Fibroblast of pulmonary artery (primary cell): ENCODE measurements around the gene COG2.

Experiments
- DNase-seq: peaks from one replicate; pipeline ENCODE4 v3.0.0-alpha.2; 2010; ENCODE audit warnings: low read depth
- H3K4me3 ChIP-seq: replicated peaks from 2 replicates; pipeline ENCODE4 v1.5.1; 2011; ENCODE audit warnings: low read depth, mild to moderate bottlenecking, control low read depth, low read length, moderate library complexity
- TF ChIP-seq, protein P1 (sequence below): IDR thresholded peaks from 2 replicates; pipeline ENCODE4 v1.5.1; 2011; ENCODE audit warnings: mild to moderate bottlenecking, control low read depth, low read length, inconsistent platforms; ENCODE audit errors: missing control alignments

Gene COG2

DNA sequence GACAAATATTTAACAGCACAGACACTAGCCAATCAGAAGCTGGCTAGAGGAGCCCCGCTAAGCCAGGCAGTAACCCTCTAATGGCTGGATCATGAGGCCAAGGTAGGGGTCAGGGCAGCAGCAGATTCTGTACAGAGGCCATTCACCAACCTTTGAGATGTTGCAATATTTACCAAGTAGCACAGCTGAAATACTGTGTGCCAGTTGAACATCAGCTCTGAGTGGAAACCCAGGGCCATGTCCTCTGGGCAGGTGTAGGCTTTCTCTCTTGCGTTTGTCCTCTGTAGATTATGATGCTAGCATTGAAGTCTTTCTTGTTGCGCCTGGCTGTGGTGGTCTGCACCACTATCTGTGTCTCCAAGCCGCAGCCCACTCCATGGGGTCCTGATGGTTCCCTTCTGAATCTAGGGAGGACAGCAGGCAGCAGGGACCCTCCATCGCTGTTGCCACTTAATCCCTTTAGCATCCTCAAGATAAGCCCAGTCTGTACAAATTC is 2.5 kb upstream of the COG2 start:
- H3K4me3 ChIP-seq: no peak overlapping the region
- TF ChIP-seq, protein P1, sequence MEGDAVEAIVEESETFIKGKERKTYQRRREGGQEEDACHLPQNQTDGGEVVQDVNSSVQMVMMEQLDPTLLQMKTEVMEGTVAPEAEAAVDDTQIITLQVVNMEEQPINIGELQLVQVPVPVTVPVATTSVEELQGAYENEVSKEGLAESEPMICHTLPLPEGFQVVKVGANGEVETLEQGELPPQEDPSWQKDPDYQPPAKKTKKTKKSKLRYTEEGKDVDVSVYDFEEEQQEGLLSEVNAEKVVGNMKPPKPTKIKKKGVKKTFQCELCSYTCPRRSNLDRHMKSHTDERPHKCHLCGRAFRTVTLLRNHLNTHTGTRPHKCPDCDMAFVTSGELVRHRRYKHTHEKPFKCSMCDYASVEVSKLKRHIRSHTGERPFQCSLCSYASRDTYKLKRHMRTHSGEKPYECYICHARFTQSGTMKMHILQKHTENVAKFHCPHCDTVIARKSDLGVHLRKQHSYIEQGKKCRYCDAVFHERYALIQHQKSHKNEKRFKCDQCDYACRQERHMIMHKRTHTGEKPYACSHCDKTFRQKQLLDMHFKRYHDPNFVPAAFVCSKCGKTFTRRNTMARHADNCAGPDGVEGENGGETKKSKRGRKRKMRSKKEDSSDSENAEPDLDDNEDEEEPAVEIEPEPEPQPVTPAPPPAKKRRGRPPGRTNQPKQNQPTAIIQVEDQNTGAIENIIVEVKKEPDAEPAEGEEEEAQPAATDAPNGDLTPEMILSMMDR: no peak
- no peak for DNase-seq

DNA sequence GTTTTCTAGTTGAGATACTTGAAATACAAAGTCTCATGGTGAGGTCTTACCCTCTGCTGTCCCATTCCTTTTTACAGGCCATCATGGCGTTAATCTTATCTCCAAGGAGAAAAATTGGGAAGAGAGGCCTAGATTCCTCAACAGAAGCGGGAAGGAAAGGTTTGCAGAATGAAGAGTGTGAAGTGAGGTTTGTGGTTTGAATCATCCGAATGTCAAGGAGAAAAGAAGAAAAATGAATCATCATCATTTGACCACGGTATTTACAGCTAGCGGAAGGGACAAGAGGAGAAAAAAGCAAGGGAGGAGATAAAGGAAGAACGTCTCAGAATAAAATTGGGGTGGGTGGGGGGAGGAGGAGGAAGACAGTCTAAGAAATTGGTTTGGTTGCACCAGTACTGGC is 935 bp upstream of the COG2 start:
- H3K4me3 ChIP-seq: no peak overlapping the region
- TF ChIP-seq, protein P1: no peak
- DNase-seq: no peak

DNA sequence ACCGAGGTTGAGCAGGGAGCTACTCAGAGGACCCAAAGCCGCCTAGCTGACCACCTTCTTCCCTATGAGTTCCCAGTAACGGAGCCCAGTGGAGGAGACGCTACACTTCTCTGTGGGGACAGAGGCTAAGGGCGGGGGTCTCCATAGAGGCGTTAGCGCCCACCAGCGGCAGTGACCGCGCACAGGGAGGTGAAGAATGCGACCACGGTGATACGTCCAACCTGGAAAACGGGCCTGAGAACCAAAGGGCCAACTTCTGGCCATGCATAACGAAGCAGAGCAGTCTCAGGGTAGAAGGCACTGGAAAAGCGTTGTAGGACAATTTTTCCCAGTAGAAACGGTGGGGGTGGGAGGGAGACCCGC is 400 bp upstream of the COG2 start:
- TF ChIP-seq, protein P1: no peak
- no peak for DNase-seq
- peak overlapping the region; percentile 96 for H3K4me3 ChIP-seq

DNA sequence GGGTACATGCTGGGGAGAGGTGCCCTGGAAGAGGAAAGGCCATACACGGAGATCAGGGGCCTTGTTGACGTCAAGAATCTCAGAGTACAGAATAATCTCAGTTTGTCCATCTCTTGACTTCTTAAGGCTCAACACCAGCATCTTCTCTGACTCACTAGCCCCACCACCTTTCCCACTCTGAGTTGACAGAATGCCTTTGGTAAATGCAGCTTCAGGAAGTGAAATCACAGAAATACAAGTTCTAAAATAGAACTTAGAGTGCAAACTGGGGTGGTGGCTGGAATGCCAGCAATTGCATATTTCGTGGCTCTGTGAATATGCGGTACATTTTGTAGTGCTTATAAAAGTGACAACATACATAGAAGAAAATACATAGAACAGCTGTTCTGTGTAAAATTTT is 1.6 kb downstream of the COG2 start:
- H3K4me3 ChIP-seq: no peak overlapping the region
- TF ChIP-seq, protein P1: no peak
- peak; percentile 38 for DNase-seq

DNA sequence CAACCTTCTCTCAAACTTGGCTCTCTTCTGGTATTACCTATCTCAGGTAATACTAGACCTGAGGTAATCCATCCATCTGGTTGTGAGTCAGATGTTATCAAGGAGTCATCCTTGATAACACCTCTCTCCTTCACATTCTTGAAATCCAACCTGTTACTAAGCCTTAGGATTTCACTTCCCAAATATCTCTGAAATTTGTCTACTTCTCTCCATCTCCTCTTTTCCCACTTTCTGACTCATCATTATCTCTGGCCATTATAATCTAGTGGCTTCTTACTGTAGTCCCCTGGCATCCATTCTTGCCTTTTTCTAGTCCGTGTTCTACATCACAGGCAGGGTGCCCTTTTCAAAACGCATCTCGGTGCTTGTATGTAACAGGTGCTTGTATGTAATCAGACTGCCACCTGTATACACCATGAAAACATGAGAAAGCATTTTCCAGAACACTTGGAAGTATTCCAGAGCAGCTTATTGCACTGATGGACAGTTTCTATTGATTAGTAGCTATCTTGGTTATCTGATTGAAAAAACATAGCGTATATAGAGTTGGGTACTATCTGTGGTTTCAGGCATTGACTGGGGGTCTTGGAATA is 4.5 kb downstream of the COG2 start:
- TF ChIP-seq, protein P1: no peak
- H3K4me3 ChIP-seq: no peak overlapping the region
- DNase-seq: no peak

DNA sequence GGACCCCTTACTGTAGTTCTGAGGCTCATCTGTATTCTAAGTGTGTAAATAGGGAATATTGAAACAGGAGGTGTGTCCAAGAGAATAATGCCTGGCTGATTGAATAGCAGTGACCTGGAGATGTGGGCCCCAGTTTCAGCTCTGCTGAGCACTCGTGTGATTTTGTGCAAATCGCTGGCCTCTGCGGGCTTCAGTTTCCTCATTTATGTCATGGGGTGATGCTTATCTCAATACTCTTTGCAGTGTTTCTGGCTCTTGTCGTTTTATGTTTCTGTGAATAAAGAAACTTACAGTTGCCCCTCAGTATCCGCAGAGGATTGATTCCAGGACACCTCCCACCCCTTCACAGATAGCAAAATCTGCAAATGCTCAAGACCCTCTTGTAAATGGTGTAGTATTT is 5.0 kb downstream of the COG2 start:
- H3K4me3 ChIP-seq: no peak overlapping the region
- TF ChIP-seq, protein P1: no peak
- DNase-seq: no peak

DNA sequence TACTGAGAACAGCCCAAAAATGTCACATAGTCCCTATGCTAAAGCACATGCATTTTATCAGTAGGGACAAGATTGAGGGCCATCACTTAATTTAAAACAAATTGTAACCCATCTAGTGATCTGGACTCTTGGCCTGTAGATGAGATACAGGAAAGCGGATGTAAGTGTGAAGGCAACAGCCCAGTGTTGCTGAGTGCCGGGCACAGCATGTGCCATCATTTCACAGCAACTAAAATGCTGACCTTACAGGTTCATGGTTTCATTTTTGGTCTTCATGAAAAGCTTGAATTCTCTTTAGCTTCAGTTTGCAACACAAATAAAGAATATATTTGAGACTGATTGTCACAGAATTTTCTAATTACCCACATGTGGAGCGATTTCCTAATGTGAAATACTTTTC is 5.8 kb downstream of the COG2 start:
- no peak overlapping the region for H3K4me3 ChIP-seq
- TF ChIP-seq, protein P1: no peak
- no peak for DNase-seq
